Neural progenitor cell (in vitro differentiated cells): ENCODE data around the gene CD48.

Experiments used
- CTCF ChIP-seq: fragments of 200-600 bp; sonication (generic); IDR thresholded peaks from 2 replicates; pipeline ENCODE4 v1.5.1; 2017; ENCODE audit warnings: antibody characterized with exemption, mild to moderate bottlenecking
- EZH2 ChIP-seq: fragments of 200-600 bp; sonication (generic); IDR thresholded peaks from 2 replicates; pipeline ENCODE4 v1.6.1; 2017; ENCODE audit warnings: antibody characterized with exemption, mild to moderate bottlenecking, moderate library complexity

GRCh38 chr1:160724465-160725242 lies 13.0 kb upstream of the CD48 start:
- no peak for TF ChIP-seq CTCF
- TF ChIP-seq EZH2 = no peak
